Neural cell (in vitro differentiated cells): ENCODE measurements around the gene GRPEL2.

Experiments
- EP300 ChIP-seq: fragments of 450-650 bp; conservative IDR thresholded peaks from 2 replicates; pipeline ENCODE4 v1.6.1; 2014; ENCODE audit warnings: antibody characterized with exemption, mild to moderate bottlenecking, moderate library complexity; ENCODE audit not compliant: poor library complexity, severe bottlenecking
- EZH2 ChIP-seq: fragments of 200-600, 300-800 bp; shearing (Covaris generic), sonication (generic); IDR thresholded peaks from 2 replicates; pipeline ENCODE4 v1.6.1; 2014; ENCODE audit warnings: antibody characterized with exemption, low read length, borderline replicate concordance, mild to moderate bottlenecking; ENCODE audit not compliant: insufficient read depth, poor library complexity, severe bottlenecking
- MXI1 ChIP-seq: fragments of 450-650 bp; conservative IDR thresholded peaks from 2 replicates; pipeline ENCODE4 v1.6.1; 2014; ENCODE audit warnings: antibody characterized with exemption, mild to moderate bottlenecking; ENCODE audit not compliant: poor library complexity, severe bottlenecking
- POLR2AphosphoS5 ChIP-seq: IDR thresholded peaks from 2 replicates; pipeline ENCODE4 v1.6.1; 2012
- RAD21 ChIP-seq: fragments of 450-650 bp; conservative IDR thresholded peaks from 2 replicates; pipeline ENCODE4 v1.6.1; 2014; ENCODE audit warnings: antibody characterized with exemption, mild to moderate bottlenecking, moderate library complexity
- SMC3 ChIP-seq: fragments of 450-650 bp; conservative IDR thresholded peaks from 2 replicates; pipeline ENCODE4 v1.6.1; 2014; ENCODE audit warnings: antibody characterized with exemption, mild to moderate bottlenecking, moderate library complexity; ENCODE audit not compliant: poor library complexity
- TAF1 ChIP-seq: IDR thresholded peaks from 2 replicates; pipeline ENCODE4 v1.6.1; 2012; ENCODE audit warnings: low read depth
- TF ChIP-seq, protein P1 (sequence below): fragments of 450-650 bp; IDR thresholded peaks from 2 replicates; pipeline ENCODE4 v1.5.1; 2014; ENCODE audit warnings: antibody characterized with exemption, mild to moderate bottlenecking, moderate library complexity; ENCODE audit not compliant: poor library complexity, severe bottlenecking
- TF ChIP-seq, protein P2 (sequence below): IDR thresholded peaks from 2 replicates; pipeline ENCODE4 v1.6.1; 2012; ENCODE audit warnings: borderline replicate concordance

DNA sequence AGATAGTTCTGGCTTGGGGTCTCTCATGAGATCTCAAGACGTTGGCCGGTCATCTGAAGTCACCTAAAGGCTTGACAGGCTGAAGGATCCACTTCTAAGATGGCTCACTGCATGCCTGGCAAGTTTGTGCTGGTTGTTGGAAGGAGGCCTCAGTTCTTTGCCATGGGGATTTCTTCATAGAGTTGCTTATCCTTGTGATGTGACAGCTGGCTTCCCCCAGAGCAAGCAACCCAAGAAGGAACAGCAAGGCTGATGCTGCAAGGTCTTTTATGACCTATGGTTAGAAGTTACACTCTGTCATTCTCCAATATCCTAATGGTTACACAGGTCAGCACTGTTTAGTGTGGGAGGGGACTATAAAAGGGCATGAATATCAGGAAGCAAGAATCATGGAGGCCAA is 20.7 kb upstream of the GRPEL2 start:
- TF ChIP-seq POLR2AphosphoS5 (no peak), TAF1 (no peak), MXI1 (no peak), EP300 (no peak), EZH2 (no peak), RAD21 (no peak), SMC3 (no peak)
- TF ChIP-seq, protein P1, sequence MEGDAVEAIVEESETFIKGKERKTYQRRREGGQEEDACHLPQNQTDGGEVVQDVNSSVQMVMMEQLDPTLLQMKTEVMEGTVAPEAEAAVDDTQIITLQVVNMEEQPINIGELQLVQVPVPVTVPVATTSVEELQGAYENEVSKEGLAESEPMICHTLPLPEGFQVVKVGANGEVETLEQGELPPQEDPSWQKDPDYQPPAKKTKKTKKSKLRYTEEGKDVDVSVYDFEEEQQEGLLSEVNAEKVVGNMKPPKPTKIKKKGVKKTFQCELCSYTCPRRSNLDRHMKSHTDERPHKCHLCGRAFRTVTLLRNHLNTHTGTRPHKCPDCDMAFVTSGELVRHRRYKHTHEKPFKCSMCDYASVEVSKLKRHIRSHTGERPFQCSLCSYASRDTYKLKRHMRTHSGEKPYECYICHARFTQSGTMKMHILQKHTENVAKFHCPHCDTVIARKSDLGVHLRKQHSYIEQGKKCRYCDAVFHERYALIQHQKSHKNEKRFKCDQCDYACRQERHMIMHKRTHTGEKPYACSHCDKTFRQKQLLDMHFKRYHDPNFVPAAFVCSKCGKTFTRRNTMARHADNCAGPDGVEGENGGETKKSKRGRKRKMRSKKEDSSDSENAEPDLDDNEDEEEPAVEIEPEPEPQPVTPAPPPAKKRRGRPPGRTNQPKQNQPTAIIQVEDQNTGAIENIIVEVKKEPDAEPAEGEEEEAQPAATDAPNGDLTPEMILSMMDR: no peak
- TF ChIP-seq, protein P2, sequence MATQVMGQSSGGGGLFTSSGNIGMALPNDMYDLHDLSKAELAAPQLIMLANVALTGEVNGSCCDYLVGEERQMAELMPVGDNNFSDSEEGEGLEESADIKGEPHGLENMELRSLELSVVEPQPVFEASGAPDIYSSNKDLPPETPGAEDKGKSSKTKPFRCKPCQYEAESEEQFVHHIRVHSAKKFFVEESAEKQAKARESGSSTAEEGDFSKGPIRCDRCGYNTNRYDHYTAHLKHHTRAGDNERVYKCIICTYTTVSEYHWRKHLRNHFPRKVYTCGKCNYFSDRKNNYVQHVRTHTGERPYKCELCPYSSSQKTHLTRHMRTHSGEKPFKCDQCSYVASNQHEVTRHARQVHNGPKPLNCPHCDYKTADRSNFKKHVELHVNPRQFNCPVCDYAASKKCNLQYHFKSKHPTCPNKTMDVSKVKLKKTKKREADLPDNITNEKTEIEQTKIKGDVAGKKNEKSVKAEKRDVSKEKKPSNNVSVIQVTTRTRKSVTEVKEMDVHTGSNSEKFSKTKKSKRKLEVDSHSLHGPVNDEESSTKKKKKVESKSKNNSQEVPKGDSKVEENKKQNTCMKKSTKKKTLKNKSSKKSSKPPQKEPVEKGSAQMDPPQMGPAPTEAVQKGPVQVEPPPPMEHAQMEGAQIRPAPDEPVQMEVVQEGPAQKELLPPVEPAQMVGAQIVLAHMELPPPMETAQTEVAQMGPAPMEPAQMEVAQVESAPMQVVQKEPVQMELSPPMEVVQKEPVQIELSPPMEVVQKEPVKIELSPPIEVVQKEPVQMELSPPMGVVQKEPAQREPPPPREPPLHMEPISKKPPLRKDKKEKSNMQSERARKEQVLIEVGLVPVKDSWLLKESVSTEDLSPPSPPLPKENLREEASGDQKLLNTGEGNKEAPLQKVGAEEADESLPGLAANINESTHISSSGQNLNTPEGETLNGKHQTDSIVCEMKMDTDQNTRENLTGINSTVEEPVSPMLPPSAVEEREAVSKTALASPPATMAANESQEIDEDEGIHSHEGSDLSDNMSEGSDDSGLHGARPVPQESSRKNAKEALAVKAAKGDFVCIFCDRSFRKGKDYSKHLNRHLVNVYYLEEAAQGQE: no peak
